ENCODE results near the gene SEC14L2. TPM values are rescaled to one million over a fixed set of nuclear protein-coding genes. Genes with fewer than 3 reads are reported as not detected.

The SEC14L2 gene
- total RNA-seq, 1 experiment from 2014 or later: 9.4 TPM

DNA sequence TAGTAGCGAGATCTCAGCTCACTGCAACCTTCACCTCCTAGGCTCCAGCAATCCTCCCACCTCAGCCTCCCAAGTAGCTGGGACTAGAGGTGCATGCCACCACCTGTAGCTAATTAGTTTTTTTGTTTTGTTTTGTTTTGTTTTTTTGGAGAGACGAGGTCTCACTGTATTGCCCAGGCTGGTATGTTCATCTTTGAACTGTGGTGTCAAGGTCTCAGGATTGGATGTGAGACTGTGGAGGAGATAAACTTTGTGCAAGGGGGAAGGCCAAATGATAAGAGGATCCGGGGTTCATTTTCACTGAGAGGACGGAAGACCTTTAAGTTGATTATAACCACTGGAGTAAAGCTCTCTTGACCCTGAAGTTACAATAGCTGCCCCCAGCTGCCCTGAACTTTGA, 8.9 kb downstream of the SEC14L2 start:
- intact Hi-C loops (cut with micrococcal nuclease; ENCODE audit: unreplicated experiment): no loop called here
- CTCF ChIA-PET: no interaction called here
- H3K36me3 Mint-ChIP-seq (ENCODE audit: insufficient read depth, unreplicated experiment): peaks cover 15% of the 10 kb centered on the region
- Histone ChIP-seq H3K36me3 (ENCODE audit: control insufficient read depth, insufficient read depth, low read length) (peaks cover 1% of the 10 kb centered on the region), H3K27me3 (replicated peaks; ENCODE audit: control insufficient read depth, insufficient read depth, low read length) (no peaks in the 10 kb centered on the region), H3K9me3 (no peaks in the 10 kb centered on the region), H3K4me1 (no peaks in the 10 kb centered on the region), H3K4me3 (ENCODE audit: low read depth, low read length) (no peak overlapping the region)
- no peak overlapping the region for H3K27ac Mint-ChIP-seq (ENCODE audit: unreplicated experiment)
- H3K9me3 Mint-ChIP-seq (ENCODE audit: unreplicated experiment): no peaks in the 10 kb centered on the region
- TF ChIP-seq, protein P1, sequence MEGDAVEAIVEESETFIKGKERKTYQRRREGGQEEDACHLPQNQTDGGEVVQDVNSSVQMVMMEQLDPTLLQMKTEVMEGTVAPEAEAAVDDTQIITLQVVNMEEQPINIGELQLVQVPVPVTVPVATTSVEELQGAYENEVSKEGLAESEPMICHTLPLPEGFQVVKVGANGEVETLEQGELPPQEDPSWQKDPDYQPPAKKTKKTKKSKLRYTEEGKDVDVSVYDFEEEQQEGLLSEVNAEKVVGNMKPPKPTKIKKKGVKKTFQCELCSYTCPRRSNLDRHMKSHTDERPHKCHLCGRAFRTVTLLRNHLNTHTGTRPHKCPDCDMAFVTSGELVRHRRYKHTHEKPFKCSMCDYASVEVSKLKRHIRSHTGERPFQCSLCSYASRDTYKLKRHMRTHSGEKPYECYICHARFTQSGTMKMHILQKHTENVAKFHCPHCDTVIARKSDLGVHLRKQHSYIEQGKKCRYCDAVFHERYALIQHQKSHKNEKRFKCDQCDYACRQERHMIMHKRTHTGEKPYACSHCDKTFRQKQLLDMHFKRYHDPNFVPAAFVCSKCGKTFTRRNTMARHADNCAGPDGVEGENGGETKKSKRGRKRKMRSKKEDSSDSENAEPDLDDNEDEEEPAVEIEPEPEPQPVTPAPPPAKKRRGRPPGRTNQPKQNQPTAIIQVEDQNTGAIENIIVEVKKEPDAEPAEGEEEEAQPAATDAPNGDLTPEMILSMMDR (IDR thresholded peaks at IDR 0.05; ENCODE audit: insufficient read depth in 1 of 2, low read depth in 1 of 2, low read length in 1 of 2, severe bottlenecking in 1 of 2, unreplicated experiment in 1 of 2): no peak
- H3K4me1 Mint-ChIP-seq (ENCODE audit: low read depth, unreplicated experiment): no peaks in the 10 kb centered on the region
- DNase-seq: no peak
- BruUV-seq (replicated peaks): no TSS peak
- POLR2A ChIA-PET: no interaction called here
- H3K4me3 Mint-ChIP-seq (ENCODE audit: unreplicated experiment): no peak overlapping the region
- H3K27me3 Mint-ChIP-seq (ENCODE audit: insufficient read depth, unreplicated experiment): no peaks in the 10 kb centered on the region

DNA sequence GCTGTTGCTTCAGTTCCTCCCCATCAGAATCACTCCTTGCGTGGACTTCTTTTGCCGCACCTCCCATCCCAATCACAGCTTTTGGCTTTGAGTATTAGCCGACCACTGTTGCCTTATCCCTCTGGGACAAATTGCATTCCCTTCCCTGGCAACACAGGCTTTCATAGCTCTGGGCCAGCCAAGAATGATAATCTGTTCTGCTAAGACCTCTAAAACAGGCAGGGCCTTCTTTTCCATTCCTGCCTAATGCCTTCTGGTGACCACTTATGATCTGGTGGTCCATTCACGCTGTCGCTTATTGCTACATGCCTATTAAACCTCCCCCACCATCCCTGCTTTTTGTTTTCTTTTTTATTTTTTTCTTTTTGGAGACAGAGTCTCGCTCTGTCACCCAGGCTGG, 9.6 kb downstream of the SEC14L2 start:
- H3K27ac Mint-ChIP-seq (ENCODE audit: unreplicated experiment): no peak overlapping the region
- H3K36me3 Mint-ChIP-seq (ENCODE audit: insufficient read depth, unreplicated experiment): peaks cover 15% of the 10 kb centered on the region
- H3K27me3 Mint-ChIP-seq (ENCODE audit: insufficient read depth, unreplicated experiment): no peaks in the 10 kb centered on the region
- no peaks in the 10 kb centered on the region for H3K9me3 ChIP-seq
- ChIA-PET CTCF (no interaction called here), POLR2A (no interaction called here)
- TF ChIP-seq, protein P1 (IDR thresholded peaks at IDR 0.05; ENCODE audit: insufficient read depth in 1 of 2, low read depth in 1 of 2, low read length in 1 of 2, severe bottlenecking in 1 of 2, unreplicated experiment in 1 of 2): no peak
- H3K4me3 ChIP-seq (ENCODE audit: low read depth, low read length): no peak overlapping the region
- no peaks in the 10 kb centered on the region for H3K27me3 ChIP-seq (replicated peaks; ENCODE audit: control insufficient read depth, insufficient read depth, low read length)
- no TSS peak for BruUV-seq (replicated peaks)
- no peaks in the 10 kb centered on the region for H3K4me1 ChIP-seq
- no peak overlapping the region for H3K4me3 Mint-ChIP-seq (ENCODE audit: unreplicated experiment)
- no peak for DNase-seq
- intact Hi-C loops (cut with micrococcal nuclease; ENCODE audit: unreplicated experiment): no loop called here
- H3K4me1 Mint-ChIP-seq (ENCODE audit: low read depth, unreplicated experiment): no peaks in the 10 kb centered on the region
- H3K36me3 ChIP-seq (ENCODE audit: control insufficient read depth, insufficient read depth, low read length): peaks cover 1% of the 10 kb centered on the region
- H3K9me3 Mint-ChIP-seq (ENCODE audit: unreplicated experiment): no peaks in the 10 kb centered on the region

DNA sequence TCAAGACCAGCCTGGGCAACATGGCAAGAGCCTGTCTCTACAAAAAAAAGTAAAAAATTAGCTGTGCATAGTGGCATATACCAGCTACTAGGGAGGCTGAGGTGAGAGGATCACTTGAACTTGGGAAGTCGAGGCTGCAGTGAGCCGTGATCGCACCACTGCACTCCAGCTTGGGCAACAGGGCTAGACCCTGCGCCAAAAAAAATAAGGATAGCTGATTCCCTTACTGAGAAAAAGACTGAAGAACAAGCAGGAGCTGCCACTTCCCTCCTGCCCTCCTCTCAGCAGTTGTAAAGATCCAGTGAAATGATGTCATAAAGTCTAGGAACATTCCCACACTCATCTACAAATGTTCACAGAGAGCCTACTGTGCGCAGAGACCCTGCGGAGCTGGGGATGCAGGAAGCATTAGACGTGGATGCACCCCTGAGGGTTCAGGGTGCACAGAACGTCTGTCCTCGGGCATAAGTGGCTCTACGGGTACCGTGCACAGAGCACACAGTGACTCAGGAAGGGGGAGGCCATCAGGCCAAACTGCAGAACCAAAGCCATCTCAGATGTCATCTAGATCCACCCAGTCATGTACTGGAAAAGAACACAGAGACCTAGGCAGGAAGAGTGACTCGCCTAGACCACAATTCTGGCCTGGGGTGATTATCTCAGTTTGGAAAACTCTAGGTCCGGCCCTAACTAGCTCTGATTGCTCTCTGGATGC, 11.7 kb downstream of the SEC14L2 start:
- Histone ChIP-seq H3K4me3 (ENCODE audit: low read depth, low read length) (no peak overlapping the region), H3K9me3 (no peaks in the 10 kb centered on the region), H3K27me3 (replicated peaks; ENCODE audit: control insufficient read depth, insufficient read depth, low read length) (no peaks in the 10 kb centered on the region), H3K36me3 (ENCODE audit: control insufficient read depth, insufficient read depth, low read length) (peaks cover 1% of the 10 kb centered on the region), H3K4me1 (no peaks in the 10 kb centered on the region)
- H3K36me3 Mint-ChIP-seq (ENCODE audit: insufficient read depth, unreplicated experiment): peaks cover 7% of the 10 kb centered on the region
- CTCF ChIA-PET: no interaction called here
- no peak overlapping the region for H3K4me3 Mint-ChIP-seq (ENCODE audit: unreplicated experiment)
- no TSS peak for BruUV-seq (replicated peaks)
- intact Hi-C loops (cut with micrococcal nuclease; ENCODE audit: unreplicated experiment): no loop called here
- H3K27me3 Mint-ChIP-seq (ENCODE audit: insufficient read depth, unreplicated experiment): no peaks in the 10 kb centered on the region
- no peaks in the 10 kb centered on the region for H3K9me3 Mint-ChIP-seq (ENCODE audit: unreplicated experiment)
- POLR2A ChIA-PET: no interaction called here
- DNase-seq: no peak
- no peaks in the 10 kb centered on the region for H3K4me1 Mint-ChIP-seq (ENCODE audit: low read depth, unreplicated experiment)
- H3K27ac Mint-ChIP-seq (ENCODE audit: unreplicated experiment): no peak overlapping the region
- TF ChIP-seq, protein P1 (IDR thresholded peaks at IDR 0.05; ENCODE audit: insufficient read depth in 1 of 2, low read depth in 1 of 2, low read length in 1 of 2, severe bottlenecking in 1 of 2, unreplicated experiment in 1 of 2): no peak

Measured in Caco-2 (cell line).